CD4-positive, alpha-beta T cell treated with Interleukin-17A for 4 hours (primary cell): ENCODE measurements around the gene LMAN2L.

Experiments
- DNase-seq: peaks from one replicate; pipeline ENCODE4 v3.0.0-alpha.2; 2020; ENCODE audit warnings: mixed read lengths

The LMAN2L gene

GRCh38 chr2:96702098-96702785 lies 37.6 kb downstream of the LMAN2L start:
- DNase-seq = no peak

DNA sequence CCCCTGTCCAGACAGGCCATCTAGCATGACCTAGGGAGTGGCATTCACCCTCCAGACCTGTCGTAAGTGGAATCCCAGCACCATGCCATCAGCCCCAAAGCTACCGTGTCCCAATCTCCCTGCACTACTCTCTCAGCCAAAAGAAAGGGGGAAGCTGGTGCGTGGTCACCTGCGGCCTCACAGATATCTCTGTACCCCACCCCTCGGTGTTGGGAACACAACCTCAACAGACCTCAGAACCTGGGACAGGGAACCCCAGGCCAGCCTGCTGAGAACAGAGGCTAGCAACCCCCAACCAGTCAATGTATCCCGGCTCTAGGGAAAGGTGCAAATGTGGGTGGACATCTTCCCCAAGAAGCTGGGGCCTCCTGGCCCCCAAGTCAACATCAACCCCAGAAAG lies 38.2 kb downstream of the LMAN2L start:
- DNase-seq = no peak

DNA sequence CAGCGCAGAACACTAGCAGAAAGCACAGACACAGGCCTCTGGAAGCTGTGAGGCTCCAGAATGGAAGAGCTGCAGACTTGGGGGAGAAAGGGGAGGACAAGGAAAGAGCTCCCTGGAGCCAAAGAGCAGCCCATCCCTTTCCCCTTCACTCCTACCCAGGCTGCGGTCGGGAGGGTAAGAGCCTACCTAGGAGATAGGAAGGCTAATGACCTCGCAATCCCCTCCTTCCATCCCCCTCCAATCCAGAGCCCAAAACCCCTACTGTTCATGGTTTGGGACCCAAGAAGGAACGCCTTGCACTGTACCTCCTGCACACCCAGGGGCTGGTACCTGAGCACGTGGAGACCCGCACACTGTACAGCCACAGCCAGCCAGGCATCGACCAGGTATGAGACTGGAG lies 39.8 kb downstream of the LMAN2L start:
- no peak for DNase-seq

DNA sequence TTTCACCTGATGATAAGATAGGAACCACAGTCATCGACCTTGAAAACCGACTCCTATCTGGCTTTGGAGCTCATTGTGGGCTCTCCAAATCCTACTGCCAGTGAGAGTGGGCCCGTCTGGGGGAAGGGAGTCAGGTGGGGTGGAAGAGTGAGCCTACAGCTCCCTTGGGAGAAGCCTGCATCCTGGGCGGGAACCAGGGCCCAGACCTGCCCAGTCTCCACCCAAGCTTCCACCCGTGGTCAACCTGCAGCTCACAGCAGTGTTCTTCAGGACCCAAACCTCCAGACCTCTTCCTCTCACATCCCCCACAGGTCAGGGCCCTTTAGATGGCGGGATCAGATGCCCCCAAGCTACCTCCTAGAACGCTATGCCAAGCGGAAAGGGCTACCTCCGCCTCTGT lies 40.2 kb downstream of the LMAN2L start:
- no peak for DNase-seq

DNA sequence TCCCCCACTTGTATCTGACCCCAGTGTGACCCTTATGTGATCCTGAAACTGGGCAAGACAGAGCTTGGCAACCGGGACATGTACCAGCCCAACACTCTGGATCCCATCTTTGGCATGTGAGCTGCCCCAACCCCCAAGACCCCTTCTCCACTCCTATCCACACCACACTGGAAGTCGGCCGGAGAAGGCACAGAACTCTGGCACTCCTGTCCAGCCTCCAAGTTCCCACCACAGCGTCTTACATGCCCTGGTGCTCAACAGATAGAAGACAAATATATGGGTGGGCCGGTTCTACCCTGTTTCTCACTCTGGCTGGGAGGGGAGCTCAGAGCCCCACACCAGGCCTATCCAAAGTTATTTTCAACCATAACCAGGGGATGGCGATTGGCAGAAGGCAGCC lies 40.8 kb downstream of the LMAN2L start:
- DNase-seq = no peak

- DNase-seq = no peak
These were observed 41.5 kb downstream of the LMAN2L start for GRCh38 chr2:96698221-96698861.

GRCh38 chr2:96697476-96697875 lies 42.4 kb downstream of the LMAN2L start:
- no peak for DNase-seq

DNA sequence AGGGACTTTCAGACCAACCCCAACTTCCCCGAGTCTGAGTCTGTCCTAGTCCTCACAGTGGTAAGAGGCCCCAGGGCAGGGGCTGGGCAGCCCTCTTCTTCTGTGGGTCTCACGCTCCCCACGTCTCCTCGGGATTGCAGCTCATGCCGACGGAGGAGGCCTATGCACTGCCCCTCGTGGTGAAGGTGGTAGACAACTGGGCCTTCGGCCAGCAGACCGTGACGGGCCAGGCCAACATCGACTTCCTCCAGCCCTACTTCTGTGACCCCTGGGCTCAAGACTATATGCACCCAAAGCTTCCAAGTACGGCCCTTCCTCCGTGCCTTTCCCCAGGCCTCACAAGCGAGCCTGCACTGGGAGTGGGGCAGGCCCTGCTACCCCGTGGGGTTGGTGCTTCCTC lies 44.3 kb downstream of the LMAN2L start:
- no peak for DNase-seq

DNA sequence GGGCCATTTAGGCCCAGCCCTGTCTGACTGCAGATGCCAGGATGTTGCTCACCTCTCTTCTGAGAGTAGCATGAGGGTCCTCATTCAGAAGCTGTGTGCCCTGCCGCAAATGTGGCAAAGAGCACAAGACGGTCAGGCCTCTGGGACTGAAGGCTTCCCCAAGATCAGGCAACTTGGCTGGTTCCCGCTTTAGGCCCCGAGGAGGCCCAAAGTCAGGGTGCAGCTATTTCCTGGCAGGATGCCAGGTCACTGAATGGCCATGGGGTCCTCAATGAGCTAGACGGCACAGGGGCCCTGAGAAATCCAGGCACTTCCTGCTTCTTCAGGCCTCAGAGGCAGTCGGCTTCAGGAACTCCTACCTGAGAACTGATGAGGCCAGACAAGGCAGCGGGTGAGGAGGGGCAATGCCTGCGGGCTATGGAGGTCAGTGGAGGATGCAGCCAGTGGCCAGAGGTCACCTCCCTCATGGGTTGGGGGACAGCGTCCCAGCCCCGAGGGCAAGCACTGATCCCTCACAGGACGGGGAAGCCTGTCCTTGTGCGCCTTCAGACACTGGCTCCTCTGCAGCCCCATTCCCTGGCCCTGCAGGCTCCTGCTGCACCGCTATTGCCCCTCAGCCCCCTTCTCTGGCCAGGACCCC lies 44.9 kb downstream of the LMAN2L start:
- DNase-seq = no peak

GRCh38 chr2:96694279-96694678 lies 45.6 kb downstream of the LMAN2L start:
- DNase-seq = no peak

DNA sequence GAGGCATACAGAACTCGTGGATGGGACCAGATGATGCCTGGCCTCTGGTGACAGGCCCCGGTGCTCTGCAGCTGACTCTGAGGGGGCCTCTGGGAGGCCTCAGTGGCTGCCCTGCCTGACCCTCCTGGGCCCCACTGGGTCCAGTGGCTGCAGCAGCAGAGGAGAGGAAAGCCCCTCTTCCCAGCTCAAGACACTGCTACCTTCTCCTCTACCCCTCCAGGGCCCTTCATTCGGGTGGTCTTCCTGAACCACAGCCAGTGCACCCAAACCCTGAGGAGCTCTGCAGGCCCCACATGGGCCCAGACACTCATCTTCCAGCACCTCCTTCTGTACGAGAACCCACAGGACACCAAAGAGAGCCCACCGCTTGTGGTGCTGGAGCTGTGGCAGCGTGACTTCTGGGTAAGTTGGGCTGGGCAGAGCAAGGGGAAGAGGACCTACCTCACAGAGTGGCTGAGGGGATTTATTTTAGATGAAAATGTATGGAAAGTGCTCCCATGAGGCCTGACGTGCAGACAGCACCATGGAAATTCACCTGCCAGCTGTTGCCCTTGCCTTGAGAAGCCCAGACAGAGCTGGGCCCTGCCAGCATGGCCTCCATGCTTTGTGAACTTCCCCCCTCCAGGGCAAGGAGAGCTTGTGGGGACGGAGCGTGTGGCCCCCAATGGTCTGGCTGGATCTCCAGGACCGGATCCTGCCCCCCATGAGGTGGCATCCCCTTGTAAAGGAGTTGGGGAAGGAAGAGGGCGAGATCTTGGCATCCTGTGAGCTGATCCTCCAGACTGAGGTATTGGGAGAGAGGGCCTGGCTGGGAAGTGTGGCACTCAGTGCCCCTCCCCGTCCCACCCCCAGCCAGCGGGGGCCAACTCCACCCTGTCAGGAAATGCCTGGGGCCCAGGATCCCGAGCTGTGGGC lies 46.3 kb downstream of the LMAN2L start:
- no peak for DNase-seq

- DNase-seq = no peak
These were observed 47.5 kb downstream of the LMAN2L start for GRCh38 chr2:96692094-96692971.

DNA sequence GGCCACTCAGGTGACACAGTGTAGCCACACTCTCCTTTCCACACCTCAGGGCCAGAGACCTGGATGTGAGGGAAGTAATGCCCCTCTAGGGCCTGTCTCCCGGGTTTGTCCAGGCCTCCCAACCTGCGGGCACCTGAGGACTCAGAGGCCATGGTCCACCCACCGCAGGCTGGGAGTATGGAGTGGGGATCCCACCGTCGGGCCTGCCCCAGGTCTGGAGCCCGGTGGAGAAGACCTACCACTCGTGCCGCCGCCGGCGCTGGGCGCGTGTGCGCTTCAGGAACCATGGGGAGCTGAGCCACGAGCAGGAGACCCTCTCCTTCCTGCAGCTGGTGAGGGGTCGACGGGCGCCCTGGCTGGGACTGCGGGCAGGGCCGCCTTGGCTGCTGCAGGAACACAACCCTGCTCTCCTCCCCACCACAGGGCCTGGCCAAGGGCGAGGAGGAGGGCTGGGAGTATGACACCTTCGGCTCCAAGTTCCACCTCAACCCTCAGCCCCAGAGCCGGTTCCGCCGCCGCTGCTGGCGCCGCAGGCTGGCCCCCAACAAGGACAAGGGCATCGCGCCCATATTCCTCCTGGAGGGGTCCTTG lies 48.7 kb downstream of the LMAN2L start:
- DNase-seq = no peak

DNA sequence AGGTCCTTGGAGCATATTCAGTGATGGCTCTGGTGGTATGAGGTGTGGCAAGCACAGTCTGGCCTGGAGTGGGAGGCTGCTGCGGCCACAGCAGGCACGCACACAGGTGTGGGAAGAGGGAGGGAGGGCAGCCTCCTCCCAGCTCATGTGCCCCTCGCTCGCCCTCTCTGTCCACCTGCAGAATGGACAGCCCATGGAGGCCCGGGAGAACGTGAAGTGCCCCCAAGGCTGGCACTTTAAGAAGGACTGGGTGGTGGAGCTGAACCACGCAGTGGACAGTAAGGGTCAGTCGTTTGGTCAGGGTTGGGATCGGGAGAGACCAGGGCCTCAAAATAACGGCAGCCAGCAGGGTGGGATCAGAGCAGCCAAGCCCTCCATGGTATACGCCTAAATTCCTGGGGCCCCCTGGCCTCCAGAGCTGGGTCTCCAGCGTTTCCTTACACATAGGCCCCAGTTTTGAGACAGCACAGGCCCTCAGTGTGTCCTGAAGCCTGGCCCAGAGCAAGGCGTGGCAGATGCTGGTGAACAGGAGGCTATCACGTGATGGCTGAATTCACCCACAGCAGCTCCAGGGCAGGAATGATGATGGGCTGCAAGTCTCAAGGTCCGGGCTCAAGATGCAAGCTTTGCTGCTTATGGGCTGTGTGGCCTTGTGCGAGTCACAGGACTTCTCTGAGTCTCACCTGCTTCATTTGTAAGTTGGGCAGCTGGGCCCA lies 49.4 kb downstream of the LMAN2L start:
- no peak for DNase-seq

DNA sequence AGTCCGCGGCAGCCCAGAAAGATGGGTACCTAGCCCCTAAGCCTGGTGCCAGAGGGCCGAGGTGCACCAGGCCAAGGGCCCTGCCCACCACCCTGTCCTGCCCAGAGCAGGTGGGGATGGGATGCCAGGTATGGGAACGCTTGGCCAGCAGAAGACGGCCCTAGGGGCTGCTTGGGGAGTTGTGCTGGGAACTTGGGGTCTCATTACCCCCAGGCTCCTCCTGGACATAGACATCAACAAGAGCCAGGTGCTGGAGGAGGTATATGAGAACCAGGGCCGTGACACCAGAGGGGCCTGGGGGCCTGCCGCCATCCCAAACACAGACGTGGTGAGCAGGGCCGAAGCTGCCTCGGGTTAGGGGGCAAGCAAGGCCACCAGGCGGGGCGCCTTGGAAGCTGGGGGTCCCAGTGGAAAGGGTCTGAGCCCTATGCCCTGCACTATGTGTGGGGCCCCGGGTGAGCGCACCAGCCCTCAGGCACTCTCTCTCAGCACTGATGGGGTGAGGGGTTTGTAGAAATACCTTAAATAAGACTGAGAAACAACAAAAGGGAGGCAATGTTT lies 50.4 kb downstream of the LMAN2L start:
- DNase-seq = no peak

- DNase-seq = no peak
These were observed 51.0 kb downstream of the LMAN2L start for GRCh38 chr2:96688649-96689430.

GRCh38 chr2:96687711-96688640 lies 51.9 kb downstream of the LMAN2L start:
- no peak for DNase-seq

GRCh38 chr2:96687266-96687665 lies 52.6 kb downstream of the LMAN2L start:
- DNase-seq = no peak
